Activated naive CD4-positive, alpha-beta T cell treated with anti-CD3 and anti-CD28 coated beads, Interleukin-2, amount 50 U/mL, for 72 hours (primary cell): ENCODE measurements around the gene VAV2. TPM values are rescaled to one million over a fixed set of nuclear protein-coding genes. Genes with fewer than 3 reads are reported as not detected.
"Not testable (repeated sequence)": the region's sequence is repeated elsewhere in the genome, so short reads cannot be mapped to it uniquely, and the experiment has no call there.

Experiments used
- ATAC-seq, 2 donors: fragments of 150-1000 bp; cut with Tn5 transposase; 2 replicates each; pipeline ENCODE4 v1.10.0; 2021; ENCODE audit warnings: mild to moderate bottlenecking in 2 of 2, moderate library complexity in 2 of 2
- DNase-seq, 2 donors: peaks; one replicate each; pipeline ENCODE4 v3.0.0; 2021 to 2022; ENCODE audit warnings: low spot score in 2 of 2
- H3K27ac Mint-ChIP-seq, 2 donors: one replicate each; pipeline ENCODE4 v1.8.0; 2022; ENCODE audit warnings: mild to moderate bottlenecking in 2 of 2, mixed read lengths in 2 of 2
- H3K36me3 Mint-ChIP-seq, 2 donors: one replicate each; pipeline ENCODE4 v1.8.0; 2022; ENCODE audit warnings: mixed read lengths in 2 of 2
- H3K9me3 Mint-ChIP-seq, 2 donors: one replicate each; pipeline ENCODE4 v1.8.0; 2022; ENCODE audit warnings: mixed read lengths in 2 of 2
- total RNA-seq, 2 donors: library from RNA; stranded (reverse); gene quantifications; one replicate each; pipeline ENCODE4 v1.2.3, GENCODE V29; 2022

VAV2 gene
- total RNA-seq, 2 donors from 2014 or later: 7.5 to 9.1 TPM

- H3K27ac Mint-ChIP-seq: no peak overlapping the region
- H3K36me3 Mint-ChIP-seq: peaks cover 6 to 7% of the 10 kb centered on the region in 2 donors
- H3K9me3 Mint-ChIP-seq: peaks cover 7 to 8% of the 10 kb centered on the region in 2 donors
- DNase-seq: no peak
- ATAC-seq: no peak
These were observed 23.7 kb downstream of the VAV2 start for GRCh38 chr9:133968428-133968827.

GRCh38 chr9:133967024-133967741, 24.9 kb downstream of the VAV2 start:
- no peak overlapping the region for H3K27ac Mint-ChIP-seq
- DNase-seq (no peak), ATAC-seq (no peak)
- peaks cover 6 to 12% of the 10 kb centered on the region in 2 donors for H3K36me3 Mint-ChIP-seq
- peaks cover 7 to 8% of the 10 kb centered on the region in 2 donors for H3K9me3 Mint-ChIP-seq

- Mint-ChIP-seq H3K9me3 (peaks cover 7 to 8% of the 10 kb centered on the region in 2 donors), H3K36me3 (peaks cover 6 to 12% of the 10 kb centered on the region in 2 donors), H3K27ac (no peak overlapping the region)
- no peak for ATAC-seq
- DNase-seq: no peak
These were observed 27.7 kb downstream of the VAV2 start for GRCh38 chr9:133964463-133964862.

- ATAC-seq (no peak), DNase-seq (no peak)
- H3K36me3 Mint-ChIP-seq: peaks cover 6 to 12% of the 10 kb centered on the region in 2 donors
- peaks cover 7 to 8% of the 10 kb centered on the region in 2 donors for H3K9me3 Mint-ChIP-seq
- H3K27ac Mint-ChIP-seq: no peak overlapping the region
These were observed 29.0 kb downstream of the VAV2 start for GRCh38 chr9:133963166-133963565.

- DNase-seq (no peak), ATAC-seq (no peak)
- no peak overlapping the region for H3K27ac Mint-ChIP-seq
- H3K9me3 Mint-ChIP-seq: peaks cover 7 to 8% of the 10 kb centered on the region in 2 donors
- peaks cover 6 to 12% of the 10 kb centered on the region in 2 donors for H3K36me3 Mint-ChIP-seq
These were observed 29.8 kb downstream of the VAV2 start for GRCh38 chr9:133962341-133962740.

GRCh38 chr9:133961226-133962165, 30.6 kb downstream of the VAV2 start:
- no peak for DNase-seq
- peaks cover 6 to 12% of the 10 kb centered on the region in 2 donors for H3K36me3 Mint-ChIP-seq
- H3K27ac Mint-ChIP-seq: no peak overlapping the region

GRCh38 chr9:133960568-133961129, 31.5 kb downstream of the VAV2 start:
- Mint-ChIP-seq H3K36me3 (peaks cover 6 to 12% of the 10 kb centered on the region in 2 donors), H3K27ac (no peak overlapping the region), H3K9me3 (peaks cover 7 to 8% of the 10 kb centered on the region in 2 donors)
- no peak for DNase-seq
- no peak for ATAC-seq

More at GRCh38 chr9:133961226-133962165, 30.6 kb downstream of the VAV2 start:
- ATAC-seq: no peak
- peaks cover 7 to 8% of the 10 kb centered on the region in 2 donors for H3K9me3 Mint-ChIP-seq

GRCh38 chr9:133959966-133960567, 32.1 kb downstream of the VAV2 start:
- Mint-ChIP-seq H3K36me3 (peaks cover 6 to 12% of the 10 kb centered on the region in 2 donors), H3K9me3 (peaks cover 7 to 8% of the 10 kb centered on the region in 2 donors), H3K27ac (no peak overlapping the region)
- no peak for DNase-seq
- no peak for ATAC-seq

- DNase-seq (no peak), ATAC-seq (no peak)
- Mint-ChIP-seq H3K36me3 (peaks cover under 1 to 5% of the 10 kb centered on the region in 2 donors), H3K9me3 (no peaks in the 10 kb centered on the region), H3K27ac (no peak overlapping the region)
These were observed 33.0 kb downstream of the VAV2 start for GRCh38 chr9:133959171-133959570.

- ATAC-seq (no peak), DNase-seq (no peak)
- Mint-ChIP-seq H3K27ac (peak overlapping the region in 1 of 2 donors; percentile 81), H3K36me3 (peaks cover 0 to 5% of the 10 kb centered on the region in 2 donors), H3K9me3 (no peaks in the 10 kb centered on the region)
These were observed 33.4 kb downstream of the VAV2 start for GRCh38 chr9:133958756-133959155.

- not testable (repeated sequence) for H3K27ac Mint-ChIP-seq, H3K36me3 Mint-ChIP-seq, ATAC-seq, DNase-seq, H3K9me3 Mint-ChIP-seq
These were observed 34.4 kb downstream of the VAV2 start for GRCh38 chr9:133957772-133958171.

- DNase-seq (no peak), ATAC-seq (no peak)
- no peaks in the 10 kb centered on the region for H3K9me3 Mint-ChIP-seq
- no peaks in the 10 kb centered on the region for H3K36me3 Mint-ChIP-seq
- H3K27ac Mint-ChIP-seq: no peak overlapping the region
These were observed 34.8 kb downstream of the VAV2 start for GRCh38 chr9:133957328-133957727.

GRCh38 chr9:133956520-133957076, 35.5 kb downstream of the VAV2 start:
- H3K27ac Mint-ChIP-seq: no peak overlapping the region
- H3K9me3 Mint-ChIP-seq: no peaks in the 10 kb centered on the region
- no peaks in the 10 kb centered on the region for H3K36me3 Mint-ChIP-seq
- DNase-seq (no peak), ATAC-seq (no peak)

GRCh38 chr9:133955821-133956411, 36.2 kb downstream of the VAV2 start:
- H3K9me3 Mint-ChIP-seq: no peaks in the 10 kb centered on the region
- H3K36me3 Mint-ChIP-seq: no peaks in the 10 kb centered on the region
- DNase-seq (peak in 1 of 2 donors; percentile 35), ATAC-seq (peak; percentile 54 to 67)
- H3K27ac Mint-ChIP-seq: peak overlapping the region in 1 of 2 donors; percentile 79

GRCh38 chr9:133954862-133955529, 37.1 kb downstream of the VAV2 start:
- ATAC-seq (peak in 1 of 2 donors; percentile 30), DNase-seq (no peak)
- H3K36me3 Mint-ChIP-seq: no peaks in the 10 kb centered on the region
- H3K27ac Mint-ChIP-seq: no peak overlapping the region
- H3K9me3 Mint-ChIP-seq: no peaks in the 10 kb centered on the region
